ENCODE results near the gene TRIM2. TPM values are rescaled to one million over a fixed set of nuclear protein-coding genes. Genes with fewer than 3 reads are reported as not detected.

Gene TRIM2
- total RNA-seq, 4 donors from 2014 or later = 5.8 to 18.9 (median 14.9) TPM

- H3K27me3 ChIP-seq = no peaks in the 10 kb centered on the region
- H3K4me1 ChIP-seq = peaks cover 9 to 51% (median 10%) of the 10 kb centered on the region in 3 donors
- intact Hi-C loops (cut with DNase I) = no loop called here
- no peaks in the 10 kb centered on the region for H3K36me3 ChIP-seq
- H3K9me3 ChIP-seq = no peaks in the 10 kb centered on the region
- 0 to 3% methylated on average over 2 to 22 of the region's 61 CpGs for WGBS, 2 donors
- DNase-seq = no peak
- peak overlapping the region; percentile 57 to 78 (median 66) for H3K4me3 ChIP-seq
- peak overlapping the region; percentile 86 to 94 (median 90) for H3K27ac ChIP-seq
- TF ChIP-seq POLR2A (IDR thresholded peaks at IDR 0.05) = no peak
- TF ChIP-seq, protein P1, sequence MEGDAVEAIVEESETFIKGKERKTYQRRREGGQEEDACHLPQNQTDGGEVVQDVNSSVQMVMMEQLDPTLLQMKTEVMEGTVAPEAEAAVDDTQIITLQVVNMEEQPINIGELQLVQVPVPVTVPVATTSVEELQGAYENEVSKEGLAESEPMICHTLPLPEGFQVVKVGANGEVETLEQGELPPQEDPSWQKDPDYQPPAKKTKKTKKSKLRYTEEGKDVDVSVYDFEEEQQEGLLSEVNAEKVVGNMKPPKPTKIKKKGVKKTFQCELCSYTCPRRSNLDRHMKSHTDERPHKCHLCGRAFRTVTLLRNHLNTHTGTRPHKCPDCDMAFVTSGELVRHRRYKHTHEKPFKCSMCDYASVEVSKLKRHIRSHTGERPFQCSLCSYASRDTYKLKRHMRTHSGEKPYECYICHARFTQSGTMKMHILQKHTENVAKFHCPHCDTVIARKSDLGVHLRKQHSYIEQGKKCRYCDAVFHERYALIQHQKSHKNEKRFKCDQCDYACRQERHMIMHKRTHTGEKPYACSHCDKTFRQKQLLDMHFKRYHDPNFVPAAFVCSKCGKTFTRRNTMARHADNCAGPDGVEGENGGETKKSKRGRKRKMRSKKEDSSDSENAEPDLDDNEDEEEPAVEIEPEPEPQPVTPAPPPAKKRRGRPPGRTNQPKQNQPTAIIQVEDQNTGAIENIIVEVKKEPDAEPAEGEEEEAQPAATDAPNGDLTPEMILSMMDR (IDR thresholded peaks at IDR 0.05) = no peak
Measured at GRCh38 chr4:153222707-153223426, 18.6 kb downstream of the TRIM2 start.

DNA sequence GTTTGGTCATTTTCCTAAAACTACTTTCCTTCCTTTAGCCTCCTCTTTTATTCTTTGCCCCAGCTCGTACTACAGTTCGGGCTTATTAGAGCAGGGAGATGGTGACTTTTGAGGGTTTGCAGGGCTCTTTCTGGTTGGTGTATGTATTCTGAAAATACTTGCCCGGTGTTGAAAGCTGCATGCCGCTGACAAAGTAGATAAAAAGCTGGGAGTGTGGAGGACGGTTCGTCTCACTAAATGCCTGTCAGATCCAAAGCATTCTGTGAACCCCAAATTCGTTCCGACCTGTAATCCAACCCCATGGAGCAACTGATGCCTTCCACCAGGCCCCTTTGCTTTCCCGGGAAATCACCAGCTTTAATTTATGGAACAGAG is 19.2 kb downstream of the TRIM2 start:
- H3K27ac ChIP-seq = peak overlapping the region; percentile 86 to 94 (median 90)
- H3K9me3 ChIP-seq = no peaks in the 10 kb centered on the region
- peaks cover 10 to 56% (median 13%) of the 10 kb centered on the region in 3 donors for H3K4me1 ChIP-seq
- H3K4me3 ChIP-seq = peak overlapping the region; percentile 57 to 78 (median 66)
- intact Hi-C loops (cut with DNase I) = no loop called here
- H3K36me3 ChIP-seq = no peaks in the 10 kb centered on the region
- WGBS, 2 donors = 2 to 13% methylated on average over 9 of the region's 9 CpGs
- DNase-seq = no peak
- no peak for TF ChIP-seq POLR2A (IDR thresholded peaks at IDR 0.05)
- TF ChIP-seq, protein P1 (IDR thresholded peaks at IDR 0.05) = no peak
- no peaks in the 10 kb centered on the region for H3K27me3 ChIP-seq

- Histone ChIP-seq H3K27me3 (no peaks in the 10 kb centered on the region), H3K4me1 (peaks cover 10 to 56% (median 13%) of the 10 kb centered on the region in 3 donors), H3K36me3 (no peaks in the 10 kb centered on the region), H3K27ac (peak overlapping the region in 3 of 4 donors; percentile 89 to 94 (median 91)), H3K9me3 (no peaks in the 10 kb centered on the region), H3K4me3 (peak overlapping the region; percentile 57 to 78 (median 66))
- intact Hi-C loops (cut with DNase I) = no loop called here
- no peak for DNase-seq
- 8 to 33% methylated on average over 1 of the region's 1 CpG for WGBS, 2 donors
- TF ChIP-seq, protein P1 (IDR thresholded peaks at IDR 0.05) = no peak
- TF ChIP-seq POLR2A (IDR thresholded peaks at IDR 0.05) = no peak
Measured at GRCh38 chr4:153223930-153224329, 19.7 kb downstream of the TRIM2 start.

GRCh38 chr4:153224474-153224873 is 20.2 kb downstream of the TRIM2 start:
- H3K27ac ChIP-seq = peak overlapping the region in 2 of 4 donors; percentile 89 to 94
- peak overlapping the region in 1 of 4 donors; percentile 78 for H3K4me3 ChIP-seq
- H3K27me3 ChIP-seq = no peaks in the 10 kb centered on the region
- no peaks in the 10 kb centered on the region for H3K9me3 ChIP-seq
- peaks cover 10 to 60% (median 13%) of the 10 kb centered on the region in 3 donors for H3K4me1 ChIP-seq
- H3K36me3 ChIP-seq = no peaks in the 10 kb centered on the region
- no peak for DNase-seq
- 70 to 76% methylated on average over 1 of the region's 1 CpG for WGBS, 2 donors
- TF ChIP-seq POLR2A (IDR thresholded peaks at IDR 0.05) = no peak
- TF ChIP-seq, protein P1 (IDR thresholded peaks at IDR 0.05) = no peak
- intact Hi-C loops (cut with DNase I) = no loop called here

GRCh38 chr4:153227469-153228075 is 23.3 kb downstream of the TRIM2 start:
- H3K27ac ChIP-seq = no peak overlapping the region
- no peaks in the 10 kb centered on the region for H3K9me3 ChIP-seq
- no peak overlapping the region for H3K4me3 ChIP-seq
- no peaks in the 10 kb centered on the region for H3K27me3 ChIP-seq
- TF ChIP-seq POLR2A (IDR thresholded peaks at IDR 0.05) = no peak
- TF ChIP-seq, protein P1 (IDR thresholded peaks at IDR 0.05) = no peak
- intact Hi-C loops (cut with DNase I) = no loop called here
- 82 to 87% methylated on average over 7 of the region's 7 CpGs for WGBS, 2 donors
- no peak for DNase-seq
- H3K4me1 ChIP-seq = peaks cover 10 to 52% (median 13%) of the 10 kb centered on the region in 3 donors
- H3K36me3 ChIP-seq = no peaks in the 10 kb centered on the region
